ENCODE measurements around the gene ELL2. TPM values are rescaled to one million over a fixed set of nuclear protein-coding genes. Genes with fewer than 3 reads are reported as not detected.

ELL2 gene
- polyA plus RNA-seq, 1 donor from 2014 or later = 1.4 TPM

- no peak overlapping the region for H3K27ac ChIP-seq (ENCODE audit: low read length)
- no peak overlapping the region for H3K4me2 ChIP-seq (ENCODE audit: low read length)
- no peaks in the 10 kb centered on the region for H3K79me2 ChIP-seq (replicated peaks; ENCODE audit: insufficient read depth, low read length)
- no peak overlapping the region for H3K9ac ChIP-seq (ENCODE audit: low read length)
- no peak overlapping the region for H3K4me3 ChIP-seq (ENCODE audit: low read length)
- no peaks in the 10 kb centered on the region for H3K9me3 ChIP-seq (ENCODE audit: low read length)
- H3K36me3 ChIP-seq (ENCODE audit: insufficient read depth, low read length) = no peaks in the 10 kb centered on the region
- no peak overlapping the region for H2AFZ ChIP-seq (ENCODE audit: low read depth, low read length)
- TF ChIP-seq POLR2AphosphoS5 (IDR thresholded peaks at IDR 0.05) = no peak
- no peak for TF ChIP-seq MXI1 (conservative IDR thresholded peaks at IDR 0.05; ENCODE audit: poor library complexity, severe bottlenecking)
- TF ChIP-seq SMC3 (conservative IDR thresholded peaks at IDR 0.05; ENCODE audit: poor library complexity) = no peak
- TF ChIP-seq RAD21 (conservative IDR thresholded peaks at IDR 0.05) = no peak
- no peak for TF ChIP-seq EZH2 (IDR thresholded peaks at IDR 0.05; ENCODE audit: borderline replicate concordance, insufficient read depth, low read length, poor library complexity, severe bottlenecking)
- no peak for TF ChIP-seq EP300 (conservative IDR thresholded peaks at IDR 0.05; ENCODE audit: poor library complexity, severe bottlenecking)
- no peak for TF ChIP-seq CTCF (IDR thresholded peaks at IDR 0.05; ENCODE audit: poor library complexity, severe bottlenecking)
- no peak for TF ChIP-seq TAF1 (IDR thresholded peaks at IDR 0.05; ENCODE audit: low read depth)
- TF ChIP-seq REST (IDR thresholded peaks at IDR 0.05; ENCODE audit: borderline replicate concordance) = no peak
- no peaks in the 10 kb centered on the region for H3F3A ChIP-seq (ENCODE audit: insufficient read depth, low read length, poor library complexity, severe bottlenecking)
- H3K9me2 ChIP-seq (ENCODE audit: insufficient read depth, low read length) = no peaks in the 10 kb centered on the region
- no peaks in the 10 kb centered on the region for H4K20me1 ChIP-seq (ENCODE audit: insufficient read depth)
- H3K27me3 ChIP-seq (ENCODE audit: insufficient read depth, low read depth, low read length) = no peaks in the 10 kb centered on the region
Observed at GRCh38 chr5:95895251-95895650, 66.4 kb downstream of the ELL2 start.

GRCh38 chr5:95892784-95893354, 68.8 kb downstream of the ELL2 start:
- no peaks in the 10 kb centered on the region for H3F3A ChIP-seq (ENCODE audit: insufficient read depth, low read length, poor library complexity, severe bottlenecking)
- no peaks in the 10 kb centered on the region for H4K20me1 ChIP-seq (ENCODE audit: insufficient read depth)
- no peaks in the 10 kb centered on the region for H3K9me2 ChIP-seq (ENCODE audit: insufficient read depth, low read length)
- H3K79me2 ChIP-seq (replicated peaks; ENCODE audit: insufficient read depth, low read length) = no peaks in the 10 kb centered on the region
- no peaks in the 10 kb centered on the region for H3K36me3 ChIP-seq (ENCODE audit: insufficient read depth, low read length)
- no peak overlapping the region for H3K4me3 ChIP-seq (ENCODE audit: low read length)
- TF ChIP-seq MXI1 (conservative IDR thresholded peaks at IDR 0.05; ENCODE audit: poor library complexity, severe bottlenecking) = no peak
- TF ChIP-seq EZH2 (IDR thresholded peaks at IDR 0.05; ENCODE audit: borderline replicate concordance, insufficient read depth, low read length, poor library complexity, severe bottlenecking) = no peak
- no peak for TF ChIP-seq EP300 (conservative IDR thresholded peaks at IDR 0.05; ENCODE audit: poor library complexity, severe bottlenecking)
- TF ChIP-seq TAF1 (IDR thresholded peaks at IDR 0.05; ENCODE audit: low read depth) = no peak
- TF ChIP-seq REST (IDR thresholded peaks at IDR 0.05; ENCODE audit: borderline replicate concordance) = no peak
- TF ChIP-seq CTCF (IDR thresholded peaks at IDR 0.05; ENCODE audit: poor library complexity, severe bottlenecking) = no peak
- no peak for TF ChIP-seq RAD21 (conservative IDR thresholded peaks at IDR 0.05)
- TF ChIP-seq SMC3 (conservative IDR thresholded peaks at IDR 0.05; ENCODE audit: poor library complexity) = no peak
- TF ChIP-seq POLR2AphosphoS5 (IDR thresholded peaks at IDR 0.05) = no peak
- H3K27ac ChIP-seq (ENCODE audit: low read length) = no peak overlapping the region
- H3K9me3 ChIP-seq (ENCODE audit: low read length) = no peaks in the 10 kb centered on the region
- no peak overlapping the region for H3K4me2 ChIP-seq (ENCODE audit: low read length)
- no peak overlapping the region for H3K9ac ChIP-seq (ENCODE audit: low read length)
- no peak overlapping the region for H2AFZ ChIP-seq (ENCODE audit: low read depth, low read length)
- H3K27me3 ChIP-seq (ENCODE audit: insufficient read depth, low read depth, low read length) = no peaks in the 10 kb centered on the region

All from neural cell (in vitro differentiated cells).